Stimulated activated naive CD8-positive, alpha-beta T cell treated with anti-CD3 and anti-CD28 coated beads, Interleukin-15, amount 100 ng/mL, for 72 hours (primary cell): ENCODE data around the gene ARHGDIG.

Experiments used
- ATAC-seq: fragments of 150-1000 bp; cut with Tn5 transposase; 2 replicates; pipeline ENCODE4 v1.10.0; 2021; ENCODE audit warnings: mild to moderate bottlenecking, moderate library complexity
- DNase-seq, 2 donors: peaks; one replicate each; pipeline ENCODE4 v3.0.0; 2021 to 2022
- H3K27ac Mint-ChIP-seq, 2 donors: one replicate each; pipeline ENCODE4 v1.8.0; 2022; ENCODE audit warnings: mild to moderate bottlenecking in 2 of 2, mixed read lengths in 2 of 2, moderate library complexity in 2 of 2
- H3K27me3 Mint-ChIP-seq: one replicate; pipeline ENCODE4 v1.8.0; 2022; ENCODE audit warnings: mixed read lengths
- H3K4me1 Mint-ChIP-seq: one replicate; pipeline ENCODE4 v1.8.0; 2022; ENCODE audit warnings: mild to moderate bottlenecking, mixed read lengths
- H3K4me3 Mint-ChIP-seq, 2 donors: one replicate each; pipeline ENCODE4 v1.8.0; 2022; ENCODE audit warnings: mild to moderate bottlenecking in 2 of 2, mixed read lengths in 2 of 2, moderate library complexity in 1 of 2
- H3K9me3 Mint-ChIP-seq, 2 donors: one replicate each; pipeline ENCODE4 v1.8.0; 2022; ENCODE audit warnings: mixed read lengths in 2 of 2

ARHGDIG gene

DNA sequence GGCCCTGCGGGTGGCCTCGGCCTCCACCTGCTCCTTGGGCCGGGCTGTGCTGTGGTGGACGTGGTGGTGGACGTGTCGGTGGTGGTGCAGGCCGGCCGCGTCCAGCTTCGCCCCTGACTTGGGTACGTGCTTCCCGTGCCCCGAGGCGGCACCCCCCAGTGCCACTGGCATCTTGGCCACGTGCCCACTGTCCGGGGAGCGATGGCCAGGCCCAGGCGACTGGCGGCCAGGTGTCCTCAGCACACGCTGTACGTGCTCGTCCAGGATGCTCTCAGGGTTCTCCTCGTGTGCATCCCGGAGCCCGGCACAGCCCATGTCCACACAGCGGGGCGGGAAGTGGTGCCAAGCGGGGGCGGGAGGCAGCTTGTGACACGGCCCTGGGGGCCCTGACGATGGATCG lies 17.4 kb downstream of the ARHGDIG start:
- Mint-ChIP-seq H3K27ac (no peak overlapping the region), H3K4me1 (no peaks in the 10 kb centered on the region), H3K9me3 (no peaks in the 10 kb centered on the region), H3K27me3 (no peaks in the 10 kb centered on the region), H3K4me3 (no peak overlapping the region)
- no peak for DNase-seq
- no peak for ATAC-seq

DNA sequence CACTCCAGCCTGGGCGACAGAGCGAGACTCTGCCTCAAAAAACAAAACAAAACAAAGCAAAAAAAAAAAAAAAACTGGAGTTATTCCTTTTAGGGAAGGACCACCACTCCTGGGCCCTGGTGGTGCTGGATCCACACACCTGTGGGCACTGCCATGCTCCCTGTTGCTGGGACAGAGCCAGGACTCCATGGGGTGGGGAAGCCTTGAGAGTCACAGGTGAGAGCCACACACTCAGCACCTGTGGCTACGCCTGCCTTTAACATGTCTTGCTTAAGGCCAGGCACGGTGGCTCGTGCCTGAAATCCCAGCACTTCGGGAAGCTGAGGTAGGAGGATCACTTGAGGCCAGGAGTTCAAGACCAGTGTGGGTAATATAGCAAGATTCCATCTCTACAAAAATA lies 20.8 kb downstream of the ARHGDIG start:
- Mint-ChIP-seq H3K27me3 (no peaks in the 10 kb centered on the region), H3K4me3 (no peak overlapping the region), H3K4me1 (peaks cover 2% of the 10 kb centered on the region), H3K9me3 (no peaks in the 10 kb centered on the region), H3K27ac (no peak overlapping the region)
- no peak for DNase-seq
- no peak for ATAC-seq

DNA sequence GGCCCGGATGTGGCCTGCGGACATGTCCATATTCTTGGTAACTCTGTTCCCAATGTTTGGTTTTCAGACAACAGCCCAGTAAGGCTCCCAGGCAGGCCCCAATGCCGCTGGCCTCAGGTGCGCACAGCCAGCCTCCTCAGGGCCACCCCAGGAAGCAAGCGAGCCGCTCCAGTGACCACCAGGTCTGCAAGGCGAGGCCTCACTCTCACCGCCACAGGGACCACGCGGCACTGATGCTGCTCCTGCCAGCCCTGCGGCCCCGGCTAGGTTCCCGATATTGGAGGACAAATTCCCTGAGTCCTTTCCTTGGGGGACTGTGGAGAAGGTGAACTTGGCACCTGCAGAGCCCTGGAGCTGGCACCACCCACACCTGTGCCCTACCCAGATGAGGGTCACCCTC lies 21.6 kb downstream of the ARHGDIG start:
- Mint-ChIP-seq H3K27ac (no peak overlapping the region), H3K4me3 (no peak overlapping the region), H3K9me3 (no peaks in the 10 kb centered on the region), H3K27me3 (no peaks in the 10 kb centered on the region), H3K4me1 (peaks cover 9% of the 10 kb centered on the region)
- DNase-seq (no peak), ATAC-seq (no peak)

DNA sequence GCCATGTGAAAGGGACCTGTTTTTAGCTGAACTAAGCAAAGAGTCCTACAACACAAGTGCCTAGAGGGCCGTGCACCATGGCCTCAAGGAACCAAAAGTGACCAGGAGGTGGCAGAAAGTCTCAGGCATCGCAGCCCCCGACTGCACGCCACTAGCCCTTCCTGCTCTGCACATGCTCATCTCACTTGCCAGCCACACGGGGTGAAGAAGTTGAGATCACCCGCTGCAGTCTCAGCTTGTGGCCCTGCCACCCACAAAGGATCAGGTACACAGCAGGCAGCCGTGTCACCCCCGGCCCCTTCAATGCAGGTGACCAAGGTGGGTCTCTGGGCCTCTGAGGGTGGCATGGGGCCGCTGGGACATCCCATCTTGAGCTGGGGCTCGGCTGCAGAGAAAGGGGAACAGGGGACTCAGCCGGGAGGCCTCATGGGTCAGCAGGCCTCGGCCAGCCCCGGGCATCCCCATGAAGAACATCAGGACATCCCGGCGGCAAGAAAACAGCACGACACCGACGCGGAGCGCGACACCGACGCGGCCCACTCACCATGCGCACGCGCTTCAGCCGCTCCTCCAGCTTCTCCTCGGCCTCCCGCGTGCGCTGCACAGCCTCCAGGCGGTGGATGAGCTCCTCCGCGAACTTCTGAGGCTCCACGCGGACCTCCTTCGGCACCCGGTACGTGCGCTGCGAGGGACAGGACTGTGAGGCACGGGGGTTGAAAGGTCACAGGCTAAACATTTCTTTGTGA lies 23.5 kb downstream of the ARHGDIG start:
- DNase-seq (no peak), ATAC-seq (no peak)
- Mint-ChIP-seq H3K27me3 (no peaks in the 10 kb centered on the region), H3K27ac (no peak overlapping the region), H3K4me1 (peaks cover 19% of the 10 kb centered on the region), H3K4me3 (no peak overlapping the region), H3K9me3 (no peaks in the 10 kb centered on the region)

DNA sequence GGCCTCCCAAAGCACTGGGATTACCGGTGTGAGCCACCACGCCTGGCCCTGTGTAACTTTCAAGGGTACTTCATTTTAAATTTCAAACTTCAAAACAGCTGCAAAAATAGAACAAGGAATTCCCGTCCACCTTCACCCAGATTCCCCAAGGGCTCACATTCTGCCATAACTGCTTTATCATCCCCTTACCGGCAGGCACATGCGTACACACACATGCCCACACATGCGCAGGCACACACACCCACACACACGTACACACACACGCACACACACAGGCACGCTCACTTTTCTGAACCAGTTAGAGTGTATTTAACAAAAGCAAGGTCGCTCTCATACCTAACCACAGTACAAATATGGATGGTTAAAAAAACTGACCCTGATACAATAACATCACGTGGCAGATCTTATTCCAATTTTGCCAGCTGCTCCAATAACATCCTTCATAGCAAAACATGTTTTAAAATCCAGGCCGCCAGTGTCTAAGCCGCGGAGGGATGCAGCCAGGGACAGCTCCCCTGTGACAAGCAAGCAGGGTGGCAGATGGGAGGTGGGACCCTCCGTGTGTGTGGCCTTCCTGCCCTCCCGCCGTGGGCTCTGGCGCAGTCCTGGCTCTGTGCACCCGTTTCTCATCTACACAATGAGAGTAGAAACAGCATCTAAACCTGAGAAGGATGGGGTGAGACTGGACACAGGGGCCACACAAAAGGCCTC lies 25.7 kb downstream of the ARHGDIG start:
- no peaks in the 10 kb centered on the region for H3K27me3 Mint-ChIP-seq

DNA sequence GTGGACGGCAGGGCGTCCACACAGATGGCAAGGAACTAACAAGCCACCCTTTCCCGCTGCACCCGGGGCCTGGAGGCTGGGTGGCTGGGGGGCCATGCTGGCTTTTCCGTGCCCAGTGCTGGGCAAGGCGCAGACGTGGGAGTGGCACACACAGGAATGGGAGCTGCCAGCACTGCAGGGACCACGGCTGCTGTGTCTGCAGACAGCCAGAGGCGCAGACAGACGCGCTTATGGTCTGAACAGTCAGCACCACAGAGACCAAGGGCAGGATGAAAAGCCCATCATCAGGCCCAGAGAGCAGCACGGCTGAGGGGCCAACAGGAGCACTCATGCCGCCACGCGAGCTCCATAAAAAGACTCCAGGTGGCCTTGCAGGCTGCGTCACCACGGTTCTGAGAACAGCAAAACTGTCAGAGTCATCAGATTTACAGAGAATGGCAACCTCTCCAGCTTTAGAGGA lies 26.6 kb downstream of the ARHGDIG start:
- ATAC-seq: no peak
- DNase-seq: no peak
- Mint-ChIP-seq H3K27ac (no peak overlapping the region), H3K4me1 (peaks cover 37% of the 10 kb centered on the region), H3K4me3 (no peak overlapping the region), H3K27me3 (no peaks in the 10 kb centered on the region), H3K9me3 (no peaks in the 10 kb centered on the region)

More for the DNA sequence above, 25.7 kb downstream of the ARHGDIG start:
- H3K4me3 Mint-ChIP-seq: no peak overlapping the region
- peaks cover 37% of the 10 kb centered on the region for H3K4me1 Mint-ChIP-seq
- H3K9me3 Mint-ChIP-seq: no peaks in the 10 kb centered on the region
- ATAC-seq (no peak), DNase-seq (no peak)
- peak overlapping the region in 1 of 2 donors; percentile 65 for H3K27ac Mint-ChIP-seq

DNA sequence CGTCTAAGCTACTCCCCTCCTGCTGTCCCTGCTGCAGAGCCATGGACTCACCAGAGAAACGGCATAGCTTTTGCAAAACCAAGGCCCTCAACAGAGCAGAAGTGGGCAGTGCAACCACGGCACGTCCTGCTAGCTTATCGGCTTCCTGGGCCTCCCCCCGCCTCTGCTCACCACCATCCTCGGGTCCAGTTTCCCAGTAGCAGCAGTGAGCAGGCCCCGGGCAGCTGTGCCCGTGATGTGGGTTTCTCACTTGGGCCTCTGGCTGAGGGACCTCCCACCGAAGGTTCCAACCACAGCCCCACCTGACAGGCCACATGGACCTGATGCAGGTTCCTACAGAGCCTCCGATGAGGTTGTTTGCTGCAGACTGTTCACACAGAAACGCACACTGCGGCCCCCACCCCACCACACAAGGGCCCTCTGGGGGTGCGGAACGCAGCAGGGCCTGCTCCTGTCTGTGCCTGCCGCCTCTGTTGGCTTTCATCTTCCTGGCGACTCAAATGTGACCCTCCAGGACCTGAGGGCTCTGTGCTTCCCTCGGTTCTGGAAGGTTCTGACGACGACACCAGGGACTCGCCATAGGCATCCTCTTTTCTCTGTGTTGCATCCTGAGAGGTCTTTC lies 27.4 kb downstream of the ARHGDIG start:
- no peak overlapping the region for H3K4me3 Mint-ChIP-seq
- no peak overlapping the region for H3K27ac Mint-ChIP-seq
- H3K27me3 Mint-ChIP-seq: no peaks in the 10 kb centered on the region
- ATAC-seq: no peak
- no peak for DNase-seq
- no peaks in the 10 kb centered on the region for H3K9me3 Mint-ChIP-seq
- peaks cover 37% of the 10 kb centered on the region for H3K4me1 Mint-ChIP-seq

DNA sequence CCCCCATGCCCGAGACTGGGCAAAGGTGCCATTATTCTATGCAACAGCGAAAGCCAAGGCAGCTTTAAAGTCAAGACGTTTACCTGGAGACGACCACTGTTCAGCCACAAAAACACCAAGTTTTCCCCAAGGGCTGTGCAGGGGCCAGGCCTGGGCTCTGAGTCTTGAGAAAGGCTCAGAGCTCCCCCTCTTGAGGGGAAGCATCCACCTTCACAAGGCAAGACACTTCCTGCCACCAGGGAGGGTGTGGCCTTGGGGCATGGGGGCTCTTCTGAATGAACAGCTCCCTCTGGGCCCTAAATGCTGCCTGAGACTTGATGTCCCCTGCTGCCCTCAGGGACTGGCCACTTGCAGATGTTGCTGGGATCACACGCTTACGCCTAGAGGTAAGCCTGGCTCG lies 29.1 kb downstream of the ARHGDIG start:
- DNase-seq: peak in 1 of 2 donors; percentile 38
- H3K27me3 Mint-ChIP-seq: no peaks in the 10 kb centered on the region
- H3K4me1 Mint-ChIP-seq: peaks cover 37% of the 10 kb centered on the region
- no peak overlapping the region for H3K27ac Mint-ChIP-seq
- no peaks in the 10 kb centered on the region for H3K9me3 Mint-ChIP-seq
- ATAC-seq: peak; percentile 91
- peak overlapping the region in 1 of 2 donors; percentile 19 for H3K4me3 Mint-ChIP-seq

DNA sequence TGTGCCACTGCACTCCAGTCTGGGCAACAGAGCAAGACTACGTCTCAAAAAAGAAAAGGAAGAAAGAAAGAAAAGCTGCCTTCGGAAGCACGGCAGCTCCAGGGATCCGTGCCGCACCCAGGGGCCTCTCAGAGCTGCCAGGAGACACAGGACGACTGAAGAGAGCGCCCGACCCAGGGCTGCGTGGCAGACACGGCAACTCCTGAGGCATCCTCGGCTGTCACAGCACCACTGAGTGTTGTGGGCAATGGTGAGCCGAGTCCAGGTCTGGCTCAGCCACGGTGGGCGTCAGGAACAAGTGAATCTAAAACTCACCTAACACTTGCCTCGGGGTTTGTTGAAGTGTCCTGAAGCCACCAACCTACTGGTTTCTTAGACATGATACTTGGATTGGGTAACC lies 31.3 kb downstream of the ARHGDIG start:
- Mint-ChIP-seq H3K27me3 (no peaks in the 10 kb centered on the region), H3K4me1 (peaks cover 30% of the 10 kb centered on the region), H3K27ac (peak overlapping the region in 1 of 2 donors; percentile 42), H3K9me3 (no peaks in the 10 kb centered on the region), H3K4me3 (no peak overlapping the region)
- DNase-seq: no peak
- ATAC-seq: no peak

DNA sequence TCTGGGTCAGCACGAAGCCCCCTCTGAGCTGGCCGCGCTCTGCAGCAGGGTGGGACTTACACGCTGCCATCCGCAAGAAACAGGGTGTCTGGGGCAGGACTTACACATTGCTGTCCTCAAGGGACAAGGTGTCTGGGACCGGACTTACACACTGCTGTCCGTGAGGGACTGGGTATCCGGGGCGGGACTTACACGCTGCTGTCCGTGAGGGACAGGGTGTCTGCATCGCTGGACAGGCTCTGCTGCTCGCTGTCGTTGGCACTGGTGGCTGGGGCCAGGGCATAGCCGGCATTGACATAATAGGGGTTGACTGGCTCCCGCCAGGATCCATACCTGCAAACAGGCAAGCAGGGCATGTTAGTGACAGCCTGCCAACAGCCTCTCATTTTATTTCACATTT lies 34.0 kb downstream of the ARHGDIG start:
- no peak overlapping the region for H3K4me3 Mint-ChIP-seq
- H3K4me1 Mint-ChIP-seq: peaks cover 31% of the 10 kb centered on the region
- ATAC-seq (no peak), DNase-seq (no peak)
- H3K9me3 Mint-ChIP-seq: no peaks in the 10 kb centered on the region
- no peaks in the 10 kb centered on the region for H3K27me3 Mint-ChIP-seq
- no peak overlapping the region for H3K27ac Mint-ChIP-seq

DNA sequence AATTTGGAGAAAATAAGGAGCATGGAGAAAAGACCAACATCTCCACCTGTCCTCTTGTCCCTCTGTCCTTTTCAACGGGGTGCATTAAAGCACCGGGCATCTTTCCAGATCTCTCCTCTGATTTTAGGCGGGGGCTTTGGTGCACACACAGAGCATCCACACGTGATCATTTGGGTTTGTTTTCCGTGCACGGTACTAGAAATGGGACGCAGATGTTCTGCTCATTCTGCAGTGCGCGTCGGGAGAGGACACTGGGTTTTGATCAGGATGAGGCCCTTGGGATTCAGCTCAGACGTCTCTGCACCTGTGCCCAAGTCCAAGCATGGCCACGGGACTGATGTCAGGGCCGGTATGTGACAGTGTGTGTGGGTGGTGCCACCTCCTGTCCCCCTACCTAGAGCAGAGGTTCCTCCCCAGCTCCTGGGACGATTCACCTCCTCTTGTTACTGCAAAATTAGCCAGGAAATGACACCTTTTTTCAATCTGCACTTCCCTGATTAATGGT lies 34.5 kb downstream of the ARHGDIG start:
- no peak overlapping the region for H3K27ac Mint-ChIP-seq

DNA sequence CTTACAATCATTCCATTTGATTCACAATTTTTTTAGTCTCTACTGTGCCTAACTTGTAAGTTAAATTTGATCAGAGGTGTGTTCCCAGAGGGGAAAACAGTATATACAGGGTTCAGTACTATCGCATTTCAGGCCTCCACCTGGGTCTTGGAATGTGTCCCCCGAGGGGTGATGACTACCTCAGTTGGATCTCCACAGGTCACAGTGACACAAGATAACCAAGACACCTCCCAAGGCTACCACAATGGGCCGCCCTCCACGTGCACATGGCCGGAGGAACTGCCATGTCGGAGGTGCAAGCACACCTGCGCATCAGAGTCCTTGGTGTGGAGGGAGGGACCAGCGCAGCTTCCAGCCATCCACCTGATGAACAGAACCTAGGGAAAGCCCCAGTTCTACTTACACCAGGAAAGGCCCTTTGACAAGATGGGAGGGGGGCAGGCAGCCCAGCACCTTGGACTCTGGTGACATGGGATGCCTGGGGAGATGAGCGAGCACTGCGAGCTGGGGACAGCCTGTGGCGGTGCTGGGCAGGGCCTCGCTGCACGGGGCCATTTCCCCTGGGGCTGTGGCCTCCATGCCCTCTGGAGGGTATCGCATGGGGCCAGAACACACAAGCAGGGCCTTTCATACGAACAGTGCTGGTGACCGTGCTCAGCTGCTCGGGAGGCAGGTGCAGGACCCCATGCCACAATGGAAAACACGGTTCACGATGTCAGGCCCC lies 36.5 kb downstream of the ARHGDIG start:
- Mint-ChIP-seq H3K27me3 (no peaks in the 10 kb centered on the region), H3K4me1 (peaks cover 38% of the 10 kb centered on the region), H3K27ac (peak overlapping the region in 1 of 2 donors; percentile 37), H3K9me3 (no peaks in the 10 kb centered on the region), H3K4me3 (no peak overlapping the region)
- ATAC-seq: no peak
- DNase-seq: no peak

More for the DNA sequence above, 34.5 kb downstream of the ARHGDIG start:
- H3K4me3 Mint-ChIP-seq: no peak overlapping the region
- H3K9me3 Mint-ChIP-seq: no peaks in the 10 kb centered on the region
- H3K27me3 Mint-ChIP-seq: no peaks in the 10 kb centered on the region
- ATAC-seq: no peak
- peaks cover 31% of the 10 kb centered on the region for H3K4me1 Mint-ChIP-seq
- no peak for DNase-seq

DNA sequence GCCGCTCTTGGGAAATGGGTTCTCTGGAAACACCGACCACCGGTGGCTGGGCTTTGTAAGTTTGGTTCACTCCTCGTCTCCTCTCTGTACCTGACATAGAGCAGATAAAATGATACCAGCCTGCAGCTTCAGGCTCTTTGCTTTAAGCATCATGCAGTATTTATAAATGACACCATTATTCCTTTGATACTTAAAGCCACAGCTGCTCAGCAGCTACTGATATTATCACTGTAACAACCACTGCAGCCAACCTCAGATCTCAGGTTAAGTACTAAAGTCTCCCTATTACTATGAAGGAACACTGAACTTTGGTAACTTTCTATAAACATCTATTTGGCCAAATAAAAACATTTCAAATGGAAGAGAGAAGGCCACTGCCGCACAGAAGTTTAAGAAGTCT lies 37.2 kb downstream of the ARHGDIG start:
- Mint-ChIP-seq H3K27ac (no peak overlapping the region), H3K4me1 (peaks cover 44% of the 10 kb centered on the region), H3K9me3 (no peaks in the 10 kb centered on the region), H3K27me3 (no peaks in the 10 kb centered on the region), H3K4me3 (no peak overlapping the region)
- DNase-seq (no peak), ATAC-seq (no peak)

DNA sequence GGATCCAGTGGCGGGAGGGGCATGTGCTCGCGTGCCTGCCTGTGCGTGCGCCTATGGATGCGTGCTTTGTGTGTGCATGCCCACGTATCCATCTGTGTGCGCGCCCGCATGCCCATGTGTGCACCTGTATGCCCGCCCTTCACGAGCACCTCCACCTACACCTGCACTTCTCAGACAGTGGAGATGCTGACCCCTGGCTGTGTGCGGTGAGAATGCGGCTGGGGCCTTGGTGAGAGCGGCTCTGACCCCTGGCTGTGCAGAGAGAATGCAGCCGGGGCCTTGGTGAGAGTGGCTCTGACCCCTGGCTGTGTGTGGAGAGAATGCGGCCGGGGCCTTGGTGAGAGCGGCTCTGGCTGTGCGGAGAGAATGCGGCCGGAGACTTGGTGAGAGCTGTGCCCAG lies 38.2 kb downstream of the ARHGDIG start:
- Mint-ChIP-seq H3K27me3 (no peaks in the 10 kb centered on the region), H3K4me3 (no peak overlapping the region), H3K4me1 (peaks cover 53% of the 10 kb centered on the region), H3K9me3 (no peaks in the 10 kb centered on the region), H3K27ac (no peak overlapping the region)
- DNase-seq (no peak), ATAC-seq (peak; percentile 40)

DNA sequence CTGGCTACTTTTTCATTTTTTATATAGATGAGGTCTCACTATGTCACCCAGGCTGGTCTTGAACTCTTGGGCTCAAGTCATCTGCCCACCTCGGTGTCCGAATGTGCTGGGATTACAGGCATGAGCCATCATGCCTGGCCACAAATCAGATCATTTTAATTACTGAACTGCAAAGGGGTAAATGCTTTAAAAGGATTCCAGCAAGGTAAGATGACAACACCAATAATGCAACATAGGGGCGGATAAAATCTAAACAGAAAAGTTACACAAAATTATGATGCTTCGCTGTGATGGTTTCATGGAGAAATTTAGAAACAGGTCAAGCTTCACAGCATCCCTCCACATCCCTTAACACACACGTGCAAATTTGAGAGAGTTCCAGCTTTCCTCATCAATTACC lies 39.8 kb downstream of the ARHGDIG start:
- ATAC-seq (no peak), DNase-seq (no peak)
- H3K9me3 Mint-ChIP-seq: no peaks in the 10 kb centered on the region
- no peak overlapping the region for H3K4me3 Mint-ChIP-seq
- no peak overlapping the region for H3K27ac Mint-ChIP-seq
- no peaks in the 10 kb centered on the region for H3K27me3 Mint-ChIP-seq
- H3K4me1 Mint-ChIP-seq: peaks cover 68% of the 10 kb centered on the region
